DMS53 treated with DMSO at 0.1 percent for 48 hours (cell line): ENCODE results near the gene CHRNA3.
"Not testable (repeated sequence)": the region's sequence is repeated elsewhere in the genome, so short reads cannot be mapped to it uniquely, and the experiment has no call there.

Experiments
- DNase-seq: peaks from one replicate; lab custom pipeline; 2025; ENCODE audit not compliant: unreplicated experiment; lab: John Stamatoyannopoulos, UW

The CHRNA3 gene

DNA sequence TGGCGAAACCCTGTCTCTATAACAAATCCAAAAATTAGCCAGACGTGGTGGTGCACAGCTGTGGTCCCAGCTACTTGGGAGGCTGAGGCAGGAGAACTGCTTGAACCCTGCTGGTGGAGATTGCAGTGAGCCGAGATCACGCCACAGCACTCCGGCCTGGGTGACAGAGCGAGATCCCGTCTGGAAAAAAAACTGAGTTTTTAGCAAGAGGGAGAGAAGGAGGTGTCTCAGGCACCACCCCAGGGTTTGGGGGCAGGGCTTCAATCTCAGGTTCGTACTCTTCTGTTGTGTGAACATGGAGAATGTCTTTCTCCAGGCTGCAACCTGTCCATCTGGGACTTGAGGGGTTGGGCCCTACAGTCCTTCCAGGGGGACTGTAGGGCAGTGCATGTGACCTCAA lies 2.7 kb downstream of the CHRNA3 start:
- DNase-seq = no peak

DNA sequence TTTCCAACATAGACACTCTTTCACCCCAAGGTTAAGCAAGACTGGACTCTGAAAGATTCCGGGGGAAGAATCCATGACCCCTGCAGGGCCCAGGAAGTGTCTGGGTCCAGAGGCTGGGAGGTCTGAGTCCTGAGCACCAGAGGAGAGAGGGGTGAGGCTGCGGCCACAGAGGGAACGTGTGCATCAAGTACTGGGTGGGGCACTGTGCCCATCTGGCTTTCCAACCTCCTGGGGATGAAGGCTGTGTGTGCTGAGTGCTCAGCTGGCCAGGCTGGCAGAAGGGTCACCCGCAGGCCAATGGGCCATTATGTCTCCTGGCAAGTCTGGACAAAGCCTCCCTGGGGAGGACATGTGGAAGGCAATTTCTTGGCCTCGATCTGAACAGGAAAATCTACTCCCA lies 3.3 kb downstream of the CHRNA3 start:
- DNase-seq = no peak

DNA sequence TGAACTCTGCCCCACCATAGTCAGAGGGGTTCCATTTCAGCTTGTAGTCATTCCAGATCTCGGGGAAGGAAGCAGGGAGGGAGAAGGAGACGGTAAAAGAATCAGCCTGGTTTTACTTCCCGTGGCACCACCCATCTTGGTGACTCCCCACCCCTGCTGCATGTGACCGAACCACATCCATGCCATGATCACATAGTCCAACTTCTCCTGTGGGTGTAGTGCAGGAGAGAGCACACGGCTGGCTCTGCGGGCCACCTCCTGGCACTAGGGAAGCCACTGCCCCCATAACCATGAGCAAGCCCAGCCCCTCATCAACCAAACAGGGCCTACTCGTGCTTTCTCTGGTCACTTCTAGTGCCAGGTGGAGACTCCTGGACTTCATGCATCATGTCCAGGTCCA lies 3.7 kb downstream of the CHRNA3 start:
- DNase-seq = no peak

DNA sequence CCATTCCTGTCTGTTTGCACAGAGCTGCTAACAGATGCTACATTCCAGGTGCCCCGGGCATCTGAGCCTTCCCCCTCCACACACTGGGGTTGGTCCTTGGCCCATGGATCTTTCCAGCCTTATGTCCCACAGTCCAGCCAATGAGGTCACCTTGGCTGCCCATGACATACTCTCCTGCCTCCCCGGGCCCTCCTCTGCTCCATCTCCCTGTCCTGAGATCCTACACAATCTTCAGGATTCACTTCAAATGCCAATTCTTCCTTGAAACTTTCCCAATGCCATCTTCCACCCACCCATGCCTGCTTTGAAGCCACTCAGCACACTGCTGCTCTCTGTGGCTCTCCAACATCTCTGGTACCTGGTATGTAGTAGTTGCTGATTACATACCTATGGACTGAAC lies 4.3 kb downstream of the CHRNA3 start:
- no peak for DNase-seq

DNA sequence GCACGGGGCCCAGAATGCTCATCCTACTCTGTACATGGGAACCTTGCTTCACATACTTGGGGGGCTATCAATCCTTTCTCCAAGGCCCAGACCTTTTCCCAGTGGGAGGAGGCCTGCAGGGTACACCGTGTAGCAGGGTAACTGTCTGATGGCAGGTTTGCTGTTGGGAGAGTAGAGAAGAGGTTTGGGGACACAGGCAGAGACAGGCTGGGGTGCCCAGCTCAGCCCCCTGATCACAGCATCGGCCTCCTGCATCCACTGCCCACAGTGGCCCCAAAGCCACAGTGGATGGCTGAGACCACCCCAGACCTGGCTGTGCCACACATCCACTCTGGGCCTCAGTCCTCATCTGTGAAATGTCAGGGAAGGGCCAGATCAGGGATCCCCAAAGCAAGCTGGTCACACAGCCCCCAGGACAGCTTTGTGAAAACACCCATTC lies 5.6 kb downstream of the CHRNA3 start:
- DNase-seq = no peak

DNA sequence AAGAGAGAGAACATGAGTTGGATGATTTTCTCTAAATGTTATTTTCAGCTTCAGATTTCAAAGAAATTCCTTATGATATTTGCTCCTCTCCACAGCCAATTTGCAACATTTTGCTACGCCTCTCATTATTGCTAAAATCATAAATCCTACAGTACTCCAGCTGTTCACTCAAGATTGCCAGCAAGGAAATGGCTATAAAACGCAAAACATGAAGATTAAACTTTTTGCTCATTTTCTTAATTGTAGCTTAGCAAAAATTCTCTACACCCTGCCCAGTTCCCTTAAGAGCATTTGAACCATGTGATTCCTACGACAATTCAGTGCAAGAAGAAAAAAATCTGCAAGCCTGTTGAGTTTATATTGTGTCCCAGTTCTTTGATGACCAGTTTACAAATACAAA lies 6.8 kb downstream of the CHRNA3 start:
- no peak for DNase-seq

DNA sequence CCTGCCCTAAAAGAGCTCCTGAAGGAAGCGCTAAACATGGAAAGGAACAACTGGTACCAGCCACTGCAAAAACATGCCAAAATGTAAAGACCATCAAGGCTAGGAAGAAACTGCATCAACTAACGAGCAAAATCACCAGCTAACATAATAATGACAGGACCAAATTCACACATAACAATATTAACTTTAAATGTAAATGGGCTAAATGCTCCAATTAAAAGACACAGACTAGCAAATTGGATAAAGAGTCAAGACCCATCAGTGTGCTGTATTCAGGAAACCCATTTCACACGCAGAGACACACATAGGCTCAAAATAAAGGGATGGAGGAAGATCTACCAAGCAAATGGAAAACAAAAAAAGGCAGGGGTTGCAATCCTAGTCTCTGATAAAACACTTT lies 11.2 kb downstream of the CHRNA3 start:
- DNase-seq = not testable (repeated sequence)

DNA sequence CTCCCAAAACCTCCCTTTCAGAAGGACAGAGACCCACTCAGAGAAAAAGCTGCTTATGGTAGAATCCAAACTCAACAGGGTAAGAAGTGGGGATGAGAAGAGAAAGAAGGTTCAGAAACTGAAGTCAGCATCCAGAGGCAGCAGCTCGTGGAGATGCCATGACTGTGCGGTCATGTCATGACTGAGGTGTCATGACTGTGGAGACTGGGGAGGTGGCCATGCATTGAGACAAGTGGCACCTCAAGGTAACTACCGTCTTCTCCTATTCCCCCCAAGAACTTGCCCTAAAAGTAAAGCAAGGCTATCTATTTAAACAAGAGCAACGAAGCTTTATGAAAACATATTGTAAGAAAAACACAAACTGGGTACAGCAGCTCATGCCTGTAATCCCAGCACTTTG lies 15.1 kb downstream of the CHRNA3 start:
- DNase-seq = no peak

DNA sequence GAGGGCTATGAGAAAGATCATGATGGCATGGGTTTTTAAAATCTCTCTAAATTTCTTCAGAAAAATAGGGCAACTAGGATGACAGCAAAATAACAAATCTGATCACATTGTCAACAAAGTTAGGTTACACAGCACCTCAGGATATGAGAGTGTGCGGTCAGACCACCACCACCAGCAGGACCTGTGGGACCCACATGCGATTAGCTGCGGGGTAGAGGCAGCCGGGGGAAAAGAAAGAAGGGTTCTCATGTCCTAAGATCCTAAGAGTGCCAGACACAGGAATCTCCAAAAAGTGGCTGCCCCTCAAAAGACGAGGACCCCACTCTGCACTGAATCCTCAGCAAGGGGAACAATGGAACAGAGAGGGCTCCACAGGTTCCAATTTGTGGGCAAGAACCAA lies 15.6 kb downstream of the CHRNA3 start:
- DNase-seq = no peak

DNA sequence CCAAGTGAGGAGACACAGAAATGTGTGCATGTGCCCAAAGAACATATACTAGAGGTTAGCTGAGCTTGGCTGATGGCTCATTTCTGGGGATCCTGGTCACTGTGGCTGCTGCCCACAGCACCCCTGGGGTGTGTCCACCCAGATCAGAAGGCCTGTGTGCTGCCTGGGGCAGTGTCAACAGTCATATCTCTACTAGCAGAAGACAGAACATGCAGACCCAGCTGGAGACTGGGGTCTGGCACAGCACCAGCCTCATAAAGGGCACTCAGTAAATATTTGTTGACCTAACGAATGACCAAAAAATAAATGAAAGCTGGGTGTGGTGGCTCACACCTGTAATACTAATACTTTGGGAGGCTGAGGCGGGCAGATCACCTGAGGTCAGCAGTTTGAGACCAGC lies 16.4 kb downstream of the CHRNA3 start:
- no peak for DNase-seq

DNA sequence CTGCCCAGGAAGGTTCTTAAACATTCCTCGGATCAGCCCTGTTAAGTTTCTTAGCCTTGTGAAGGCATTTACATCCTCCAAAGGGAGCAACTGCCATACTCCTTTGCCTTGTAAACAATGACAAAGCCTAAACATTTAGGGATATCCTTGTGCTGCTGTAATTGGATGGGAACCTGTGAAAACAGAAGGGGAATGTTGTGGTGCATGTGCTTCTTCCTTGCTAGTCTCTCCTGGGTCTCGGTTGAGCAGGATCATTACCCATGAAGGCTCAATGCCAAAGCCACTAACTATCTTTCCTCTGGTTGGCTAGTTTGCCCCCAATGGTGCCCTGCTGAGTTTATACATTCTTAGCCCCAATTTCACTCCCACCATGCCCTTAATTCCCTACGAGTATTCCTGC lies 17.3 kb downstream of the CHRNA3 start:
- no peak for DNase-seq

DNA sequence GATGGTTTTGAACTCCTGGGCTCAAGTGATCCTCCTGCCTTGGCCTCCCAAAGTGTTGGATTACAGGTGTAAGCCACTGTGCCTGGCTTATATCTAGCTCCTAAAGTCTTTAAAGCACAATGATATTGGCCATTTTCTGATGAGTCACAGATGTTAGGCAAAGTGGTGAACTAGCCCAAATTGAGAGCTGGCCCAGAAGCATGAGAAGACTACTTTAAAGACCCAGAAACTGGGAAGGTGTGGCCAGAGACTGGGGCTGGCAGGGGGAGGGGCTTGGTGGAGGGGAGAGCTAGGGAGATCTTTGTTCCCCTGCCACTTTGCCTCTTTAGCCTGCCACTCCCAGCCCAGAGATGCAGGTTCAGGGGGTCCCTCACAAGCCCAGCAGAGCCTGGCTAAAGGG lies 21.6 kb downstream of the CHRNA3 start:
- no peak for DNase-seq

DNA sequence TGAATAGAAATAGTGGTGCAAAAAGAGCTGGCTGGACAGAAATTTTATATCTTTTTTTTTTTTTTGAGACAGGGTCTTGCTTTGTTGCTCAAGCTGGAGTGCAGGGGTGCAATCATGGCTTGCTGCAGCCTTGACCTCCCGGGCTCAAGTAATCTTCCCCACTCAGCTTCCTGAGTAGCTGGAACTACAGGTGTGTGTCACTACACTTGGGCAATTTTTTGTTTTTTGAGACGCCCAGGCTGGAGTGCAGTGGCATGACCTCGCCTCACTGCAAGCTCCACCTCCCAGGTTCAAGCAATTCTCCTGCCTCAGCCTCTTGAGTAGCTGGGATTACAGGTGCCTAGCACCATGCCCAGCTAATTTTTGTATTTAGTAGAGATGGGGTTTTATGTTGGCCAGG lies 22.4 kb downstream of the CHRNA3 start:
- DNase-seq = no peak

DNA sequence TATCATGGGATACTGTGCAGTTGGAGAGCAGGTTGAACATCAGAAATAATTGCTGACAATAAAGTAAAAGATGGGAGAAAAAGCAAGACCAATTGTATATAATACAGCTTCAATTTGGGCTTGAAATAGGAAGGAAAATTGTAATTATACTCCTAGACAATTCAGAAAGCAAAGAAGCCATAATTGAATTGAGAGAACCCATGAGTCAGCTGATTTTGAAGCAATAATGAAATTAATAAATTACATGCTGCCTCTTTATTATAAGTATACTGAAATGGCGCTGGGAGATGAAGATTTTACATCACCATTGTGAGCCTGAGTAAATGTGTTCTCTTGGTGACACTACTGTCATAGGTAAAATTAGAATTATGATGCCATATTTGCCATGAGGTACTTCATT lies 23.2 kb downstream of the CHRNA3 start:
- DNase-seq = no peak

DNA sequence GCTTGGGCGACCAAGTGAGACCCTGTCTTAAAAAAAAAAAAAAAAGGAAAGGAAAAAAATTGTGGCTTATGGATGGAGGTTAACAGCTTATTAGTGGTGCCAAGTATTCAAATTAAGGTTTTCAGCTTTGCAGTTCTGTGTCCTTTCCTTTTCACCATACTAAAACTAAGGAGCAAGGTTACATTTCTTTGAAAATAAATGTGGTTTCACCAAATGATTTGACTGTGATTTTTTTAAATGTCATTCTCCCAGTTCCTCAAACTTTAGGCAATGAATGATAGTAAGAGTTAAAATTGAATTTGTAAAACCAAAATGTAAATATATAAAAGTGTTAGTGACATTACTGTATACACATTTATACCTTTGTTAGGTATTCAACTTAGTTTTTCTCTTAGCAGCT lies 45.9 kb downstream of the CHRNA3 start:
- no peak for DNase-seq

DNA sequence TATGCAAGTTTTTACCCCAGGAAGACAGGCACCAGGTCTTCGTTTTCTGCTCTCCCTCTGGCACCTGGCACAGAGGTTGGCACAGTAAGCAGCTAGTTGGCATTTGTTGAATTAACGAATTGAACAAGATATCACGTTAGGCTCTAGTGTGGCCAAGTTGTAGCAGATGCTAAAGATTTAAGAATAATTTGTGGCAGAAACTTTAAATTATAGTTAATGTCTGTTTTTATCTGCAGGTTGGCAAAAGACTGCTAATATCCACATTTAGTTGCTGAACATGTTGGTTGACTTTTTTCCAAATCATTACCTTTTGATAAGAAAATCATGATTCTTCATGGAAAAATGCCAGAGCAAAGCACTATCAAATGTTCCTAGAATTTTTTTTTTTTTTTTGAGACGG lies 47.4 kb downstream of the CHRNA3 start:
- DNase-seq = no peak

DNA sequence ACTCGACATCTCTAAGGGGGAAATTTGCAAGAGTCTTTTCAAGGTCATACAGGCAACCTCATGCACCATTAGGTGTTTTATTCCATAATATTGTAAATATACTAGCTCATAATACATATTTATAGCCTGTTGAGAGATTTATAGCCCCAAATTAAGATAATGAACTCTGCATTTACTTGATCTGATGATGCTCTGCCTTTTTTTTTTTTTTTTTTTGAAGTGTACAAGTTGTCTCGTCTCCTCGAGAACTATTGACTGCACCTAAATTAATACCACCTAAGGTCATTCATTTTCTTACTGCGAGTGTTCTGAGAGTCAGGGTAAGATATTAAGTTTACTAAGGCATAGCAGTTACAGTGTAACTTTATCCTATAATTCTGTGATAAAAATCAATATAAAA lies 49.4 kb downstream of the CHRNA3 start:
- no peak for DNase-seq

DNA sequence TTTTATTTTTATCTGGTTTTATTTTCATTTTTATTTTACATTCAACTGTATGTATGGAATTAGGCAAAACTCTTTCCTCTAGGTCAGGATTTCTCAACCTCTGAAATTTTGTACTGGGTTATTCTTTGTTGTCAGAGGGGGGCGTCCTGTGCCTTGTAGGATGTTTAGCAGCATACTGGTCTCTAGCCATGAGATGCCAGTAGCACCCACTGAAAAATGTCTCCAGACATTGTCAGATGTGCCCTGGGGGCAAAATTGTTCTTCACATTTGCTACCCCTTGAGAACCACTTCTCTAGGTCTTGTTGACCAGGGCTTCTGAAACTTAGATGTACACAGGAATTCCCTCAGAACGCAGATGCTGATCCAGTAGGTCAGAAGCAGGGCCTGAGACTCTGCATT lies 50.1 kb downstream of the CHRNA3 start:
- DNase-seq = no peak

DNA sequence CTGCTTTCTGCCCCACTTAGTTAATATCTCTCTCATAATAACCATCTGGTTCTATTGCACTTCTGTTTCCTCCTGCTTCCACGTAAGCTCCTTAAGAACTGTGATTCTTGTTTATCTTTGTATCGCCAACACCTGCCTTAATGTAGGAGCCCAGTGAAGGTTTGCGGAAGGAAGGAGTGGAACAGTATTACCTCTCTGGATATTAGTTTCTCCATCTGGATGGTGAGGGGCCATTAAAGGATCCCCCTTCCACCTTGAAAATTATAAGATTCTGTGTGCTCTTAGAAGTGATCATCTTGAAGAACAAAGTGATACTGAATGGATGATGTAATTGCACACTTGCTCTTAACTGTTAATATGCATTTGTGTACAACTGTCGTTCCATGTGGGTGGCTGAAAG lies 53.3 kb downstream of the CHRNA3 start:
- DNase-seq = no peak

DNA sequence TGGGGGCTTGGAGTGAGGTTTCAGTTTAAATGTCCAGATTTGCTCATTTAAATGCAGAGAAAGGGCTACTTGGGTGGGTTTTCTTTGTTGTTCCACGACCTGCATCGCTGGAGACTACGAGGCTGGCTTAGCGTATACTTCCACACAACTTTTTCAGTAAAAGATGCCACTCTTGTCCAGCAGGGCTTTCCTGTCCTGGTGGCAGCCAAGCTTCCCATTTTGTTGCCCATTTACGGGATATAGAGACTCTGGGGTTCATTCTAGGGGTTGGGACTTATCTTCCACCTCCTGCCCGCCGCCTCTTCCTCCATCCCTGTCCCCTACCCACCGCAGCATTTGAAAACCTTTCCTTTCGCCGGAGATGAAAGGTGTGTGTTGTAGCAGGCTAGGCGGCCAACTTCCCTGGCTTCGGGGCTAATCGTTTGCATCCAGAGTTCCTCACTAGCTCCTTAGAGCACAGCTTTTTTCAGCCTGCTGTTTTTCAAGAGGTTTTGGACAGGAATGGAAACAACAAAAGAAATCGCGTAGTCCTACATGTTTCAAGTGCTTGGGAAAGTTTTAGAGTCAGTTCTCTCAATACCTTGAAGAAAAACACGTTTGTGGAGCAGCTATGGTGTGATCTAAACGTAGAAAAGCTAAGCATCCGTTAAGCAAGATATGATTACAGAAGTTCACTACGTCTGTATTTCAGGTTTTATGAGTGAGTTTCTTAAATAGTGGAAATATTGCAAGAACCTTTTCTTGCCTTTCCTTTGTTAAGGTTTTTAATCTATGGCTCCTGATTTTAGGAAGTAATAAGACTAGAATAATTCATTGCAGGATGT lies 54.6 kb downstream of the CHRNA3 start:
- DNase-seq = peak; percentile 37

DNA sequence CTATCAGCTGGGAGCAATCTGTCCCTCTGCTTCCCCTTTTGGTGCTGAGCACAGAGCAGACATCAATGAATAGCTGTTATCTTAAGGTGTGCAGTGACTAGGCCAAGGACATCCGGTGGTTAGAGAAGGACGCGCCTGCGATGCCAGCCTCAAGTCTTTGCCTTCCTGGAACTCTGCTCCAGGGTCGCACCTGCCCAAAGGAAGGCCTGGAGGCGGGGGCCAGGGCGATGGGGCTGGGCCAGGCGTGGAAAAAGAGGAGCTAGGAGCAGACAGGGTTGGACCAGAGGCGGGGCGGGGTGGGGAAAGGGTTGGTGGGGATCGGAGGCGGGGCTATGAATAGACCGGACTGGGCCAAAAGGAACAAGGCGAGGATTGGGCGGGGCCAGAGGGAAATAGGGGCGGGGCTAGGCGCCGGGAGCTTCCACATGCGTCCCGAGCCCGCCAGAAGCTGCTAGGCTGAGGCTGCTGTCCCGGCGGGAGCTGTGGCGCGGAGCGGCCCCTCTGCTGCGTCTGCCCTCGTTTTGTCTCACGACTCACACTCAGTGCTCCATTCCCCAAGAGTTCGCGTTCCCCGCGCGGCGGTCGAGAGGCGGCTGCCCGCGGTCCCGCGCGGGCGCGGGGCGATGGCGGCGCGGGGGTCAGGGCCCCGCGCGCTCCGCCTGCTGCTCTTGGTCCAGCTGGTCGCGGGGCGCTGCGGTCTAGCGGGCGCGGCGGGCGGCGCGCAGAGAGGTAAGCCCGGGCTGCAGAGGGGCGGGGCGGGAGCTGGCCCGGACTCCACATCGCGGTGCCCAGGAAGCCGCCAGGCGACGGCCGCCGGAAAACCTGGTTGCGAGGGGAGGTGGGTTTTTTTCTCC lies 55.5 kb downstream of the CHRNA3 start, which contains the start of gene CHRNA5:
CHRNA5 (plus strand) TSS at position 424 of the 854 bp plus-strand sequence; CDS start at position 624, 200 bp downstream.
- DNase-seq = peak; percentile 63

DNA sequence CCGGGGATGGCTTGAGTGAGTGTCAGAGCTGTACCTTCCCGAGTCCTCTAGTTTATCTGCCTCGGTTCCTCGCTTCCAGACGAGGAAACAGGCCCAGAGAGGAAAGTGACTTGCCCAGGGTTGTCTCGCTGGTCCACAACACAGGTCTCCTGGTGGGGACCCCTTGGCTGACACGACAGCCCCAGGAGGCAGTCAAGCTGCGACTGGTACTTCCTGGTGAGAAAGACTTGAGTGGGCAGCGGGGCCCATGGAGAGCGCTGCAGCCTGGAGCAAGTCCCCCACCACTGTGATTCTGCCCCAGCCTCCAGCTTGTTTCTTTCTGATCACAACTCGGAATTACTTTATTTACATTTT lies 56.1 kb downstream of the CHRNA3 start:
- no peak for DNase-seq
